ENCODE results near the gene RER1.

RER1 gene

GRCh38 chr1:2391931-2392509, 379 bp downstream of the RER1 start:
- DNase-seq (ENCODE audit: low read depth), result no peak

- DNase-seq (ENCODE audit: low read depth), result no peak
Measured at GRCh38 chr1:2392686-2393085, 1.0 kb downstream of the RER1 start.

- no peak for DNase-seq (ENCODE audit: low read depth)
Measured at GRCh38 chr1:2393471-2393877, 1.8 kb downstream of the RER1 start.

- no peak for DNase-seq (ENCODE audit: low read depth)
Measured at GRCh38 chr1:2394220-2394619, 2.6 kb downstream of the RER1 start.

- DNase-seq (ENCODE audit: low read depth), result no peak
Measured at GRCh38 chr1:2394761-2395160, 3.1 kb downstream of the RER1 start.

- no peak for DNase-seq (ENCODE audit: low read depth)
Measured at GRCh38 chr1:2395245-2395644, 3.6 kb downstream of the RER1 start.

GRCh38 chr1:2396059-2396458, 4.4 kb downstream of the RER1 start:
- no peak for DNase-seq (ENCODE audit: low read depth)

GRCh38 chr1:2396476-2396875, 4.8 kb downstream of the RER1 start:
- no peak for DNase-seq (ENCODE audit: low read depth)

GRCh38 chr1:2397007-2397679, 5.5 kb downstream of the RER1 start:
- no peak for DNase-seq (ENCODE audit: low read depth)

GRCh38 chr1:2398871-2399270, 7.2 kb downstream of the RER1 start:
- DNase-seq (ENCODE audit: low read depth), result no peak

GRCh38 chr1:2399890-2400575, 8.4 kb downstream of the RER1 start:
- no peak for DNase-seq (ENCODE audit: low read depth)

GRCh38 chr1:2400576-2400909, 8.9 kb downstream of the RER1 start:
- DNase-seq (ENCODE audit: low read depth), result no peak

GRCh38 chr1:2400950-2401649, 9.5 kb downstream of the RER1 start:
- DNase-seq (ENCODE audit: low read depth), result no peak

GRCh38 chr1:2402420-2402819, 10.8 kb downstream of the RER1 start:
- no peak for DNase-seq (ENCODE audit: low read depth)

GRCh38 chr1:2403273-2403672, 11.6 kb downstream of the RER1 start:
- no peak for DNase-seq (ENCODE audit: low read depth)

GRCh38 chr1:2404142-2404889, 12.7 kb downstream of the RER1 start:
- DNase-seq (ENCODE audit: low read depth), result no peak

GRCh38 chr1:2404890-2405511, 13.4 kb downstream of the RER1 start:
- no peak for DNase-seq (ENCODE audit: low read depth)

- DNase-seq (ENCODE audit: low read depth), result peak; percentile 77
Measured at GRCh38 chr1:2405588-2406295, 14.1 kb downstream of the RER1 start.

- DNase-seq (ENCODE audit: low read depth), result no peak
Measured at GRCh38 chr1:2406451-2407041, 14.9 kb downstream of the RER1 start.

GRCh38 chr1:2407166-2407990, 15.7 kb downstream of the RER1 start:
- DNase-seq (ENCODE audit: low read depth), result no peak
